HCEC 1CT (cell line): Measurements from ENCODE around the gene PPP1R3C.

Source experiments
- DNase-seq: peaks from one replicate; pipeline ENCODE4 v3.0.0-alpha.2; 2017

Gene PPP1R3C

DNA sequence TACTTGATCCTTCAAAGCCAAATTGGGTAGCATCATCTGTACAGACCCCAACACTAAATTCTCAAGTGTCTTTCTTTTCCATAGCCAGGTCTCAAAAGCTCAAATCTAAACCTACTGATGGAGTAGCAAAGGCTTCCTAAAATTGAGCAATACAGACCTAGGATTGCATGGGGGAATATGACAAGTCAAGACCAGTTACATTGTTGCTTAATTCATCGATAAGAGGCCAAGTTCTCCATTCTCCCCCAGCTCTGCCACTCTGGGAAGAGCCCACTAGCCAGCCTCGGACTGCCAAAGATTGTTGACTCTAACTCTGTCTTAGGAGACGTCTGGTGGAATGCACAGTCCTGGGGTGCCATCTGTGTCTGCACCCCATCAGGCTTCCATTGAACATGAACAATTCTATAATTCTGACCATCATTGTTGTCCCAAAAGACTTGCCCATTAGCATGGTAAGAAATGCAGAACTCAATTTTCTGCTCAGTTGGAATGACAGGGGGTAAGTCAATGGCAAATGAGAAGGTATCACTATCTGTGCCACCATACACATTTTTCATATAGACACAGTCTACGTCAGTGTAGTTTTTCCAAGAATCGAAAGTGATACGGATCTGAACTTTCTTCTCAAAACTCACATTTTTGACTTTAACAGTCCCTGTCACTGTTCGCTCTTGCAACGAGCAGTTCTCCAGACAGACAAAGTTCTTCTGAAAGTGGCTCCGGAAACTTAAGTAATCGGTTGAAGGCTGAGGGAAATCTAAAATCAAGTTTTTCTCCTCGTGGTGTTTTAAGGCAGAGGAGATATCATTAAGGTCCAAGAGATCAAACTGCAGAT is 2.9 kb downstream of the PPP1R3C start:
- DNase-seq, result no peak

DNA sequence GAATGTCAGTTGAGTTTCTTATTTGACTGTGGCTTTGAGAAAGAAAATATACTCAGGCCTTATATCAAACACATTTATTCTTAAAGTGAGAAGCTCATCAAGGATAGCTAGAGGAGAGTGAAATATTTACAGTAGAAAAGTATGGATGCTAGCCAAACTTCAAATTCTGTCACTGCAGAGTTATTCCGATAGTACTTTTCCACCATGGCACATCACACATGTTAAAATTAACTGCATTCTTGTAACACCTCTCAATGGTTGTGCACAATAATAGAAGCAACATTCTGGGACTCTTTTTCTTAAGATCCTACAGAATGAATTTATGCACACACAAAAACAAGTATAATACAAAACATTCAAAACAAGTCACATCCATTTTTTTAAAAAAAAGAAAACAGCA is 4.5 kb downstream of the PPP1R3C start:
- no peak for DNase-seq

DNA sequence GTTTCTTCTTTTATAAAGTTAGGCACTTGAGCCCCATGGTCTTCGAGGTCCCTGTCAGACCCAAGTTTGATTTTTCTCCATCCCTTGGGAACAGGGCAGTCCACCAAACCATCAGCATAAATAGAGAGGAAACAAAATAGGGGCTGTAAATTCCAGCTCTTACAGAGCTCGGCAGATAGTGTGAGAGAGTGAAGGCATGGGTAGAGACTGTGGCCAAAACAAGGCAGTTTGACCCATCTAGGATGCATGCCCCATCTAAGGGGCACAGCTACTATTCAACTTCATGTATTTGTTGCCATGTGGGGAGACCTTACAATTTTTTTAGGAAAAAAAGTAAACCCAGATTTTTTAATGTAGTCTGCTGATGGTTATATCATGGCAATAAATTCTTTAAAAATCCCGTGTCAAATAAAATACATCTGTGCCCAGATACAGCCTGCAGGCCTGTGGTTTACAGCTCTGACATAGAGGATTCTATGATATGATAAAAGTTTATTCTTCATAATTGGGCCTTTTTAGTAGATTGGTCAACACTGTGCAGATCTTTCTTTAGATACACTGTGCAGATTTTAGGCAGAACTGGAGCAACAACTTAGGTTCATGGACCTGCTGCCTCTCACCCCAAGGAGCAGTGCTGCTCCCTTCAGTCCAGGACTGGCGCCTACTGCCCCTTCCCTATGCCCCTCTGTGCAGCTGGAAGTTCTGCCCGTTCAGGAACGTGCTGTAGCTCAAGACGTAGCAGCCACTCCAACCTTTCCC is 5.3 kb downstream of the PPP1R3C start:
- no peak for DNase-seq

DNA sequence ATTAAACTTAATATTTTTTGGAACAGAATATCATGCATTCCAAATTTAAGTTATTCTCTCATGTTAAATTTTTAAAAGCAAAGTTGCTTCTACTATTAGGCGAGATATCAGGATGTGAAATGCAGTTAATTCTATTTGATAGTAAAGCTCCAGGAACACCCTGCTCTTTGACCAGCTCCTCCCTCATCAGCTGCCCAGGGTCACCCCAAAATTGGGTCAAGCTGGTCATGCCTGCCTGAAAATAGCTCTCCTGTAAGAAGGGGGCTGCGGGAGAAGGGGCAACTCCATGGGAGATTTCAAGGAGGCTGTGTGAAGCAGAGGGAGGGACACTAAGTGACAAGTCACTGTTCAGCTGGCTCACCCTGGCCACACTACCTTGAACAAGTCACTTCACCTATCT is 5.9 kb downstream of the PPP1R3C start:
- no peak for DNase-seq

DNA sequence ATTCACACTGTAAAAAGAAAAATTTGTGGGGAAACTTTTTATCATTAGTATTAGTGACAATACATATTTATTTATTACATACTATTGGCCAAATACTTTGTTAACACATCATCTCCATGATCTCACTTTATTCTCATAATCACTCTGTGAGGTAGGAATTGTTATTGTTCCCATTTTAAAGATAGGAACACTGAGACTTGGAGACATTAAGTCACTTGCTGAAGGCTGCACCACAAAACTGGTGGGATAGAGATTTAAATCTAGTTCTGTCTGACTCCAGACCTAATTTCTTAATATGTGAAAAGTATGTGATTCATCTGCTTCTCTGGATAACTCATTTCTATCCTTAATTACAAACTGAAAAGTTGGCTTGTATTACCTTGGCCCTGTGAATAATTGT is 8.2 kb downstream of the PPP1R3C start:
- no peak for DNase-seq

DNA sequence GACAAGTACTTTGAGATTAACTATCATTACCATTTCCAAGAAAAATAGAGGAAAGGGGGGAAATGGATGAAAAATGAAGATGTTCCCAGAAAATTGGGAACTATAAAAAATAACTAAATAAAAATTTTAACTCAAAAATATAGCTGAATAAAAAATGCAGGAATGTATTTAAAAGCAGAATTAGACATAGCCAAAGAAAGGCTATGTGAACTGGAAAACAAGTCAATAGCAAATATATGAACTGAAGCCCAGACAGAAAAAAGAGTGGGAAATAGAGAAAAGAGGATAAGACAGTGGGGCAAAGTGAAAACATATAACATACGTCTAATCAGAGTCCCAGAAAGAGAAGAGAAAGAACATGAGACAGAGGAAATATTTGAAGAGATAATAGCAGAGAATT is 10.3 kb downstream of the PPP1R3C start:
- no peak for DNase-seq

DNA sequence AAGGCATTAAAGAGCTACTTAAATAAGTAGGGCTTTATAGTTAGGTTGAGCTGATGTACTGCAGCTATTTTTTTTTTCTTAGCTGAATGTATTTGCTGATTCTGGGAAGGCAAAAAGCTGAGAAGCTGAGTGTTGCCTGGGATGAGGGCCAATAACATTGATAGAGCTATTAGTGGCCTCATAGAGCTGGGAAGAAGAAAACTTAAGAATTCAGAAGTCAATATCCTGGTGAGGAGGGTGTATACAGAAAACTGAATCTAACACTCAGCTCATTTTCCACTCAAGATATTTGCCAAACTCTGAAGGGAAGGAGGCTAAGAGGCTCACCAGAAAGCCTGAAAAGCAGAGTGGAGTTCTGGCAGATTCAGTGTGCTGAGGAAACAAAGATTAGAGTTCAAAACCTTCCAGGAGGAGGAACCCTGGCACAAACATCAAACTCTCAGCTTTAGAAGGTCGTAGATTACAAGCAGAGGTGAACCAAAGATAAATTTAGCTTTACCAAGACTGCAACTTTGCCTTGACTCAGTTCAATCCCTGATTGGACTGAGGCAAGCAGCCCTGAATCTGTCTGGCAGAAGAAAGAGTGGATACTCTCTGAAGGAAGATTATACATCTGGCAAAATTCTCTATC is 11.3 kb downstream of the PPP1R3C start:
- no peak for DNase-seq

DNA sequence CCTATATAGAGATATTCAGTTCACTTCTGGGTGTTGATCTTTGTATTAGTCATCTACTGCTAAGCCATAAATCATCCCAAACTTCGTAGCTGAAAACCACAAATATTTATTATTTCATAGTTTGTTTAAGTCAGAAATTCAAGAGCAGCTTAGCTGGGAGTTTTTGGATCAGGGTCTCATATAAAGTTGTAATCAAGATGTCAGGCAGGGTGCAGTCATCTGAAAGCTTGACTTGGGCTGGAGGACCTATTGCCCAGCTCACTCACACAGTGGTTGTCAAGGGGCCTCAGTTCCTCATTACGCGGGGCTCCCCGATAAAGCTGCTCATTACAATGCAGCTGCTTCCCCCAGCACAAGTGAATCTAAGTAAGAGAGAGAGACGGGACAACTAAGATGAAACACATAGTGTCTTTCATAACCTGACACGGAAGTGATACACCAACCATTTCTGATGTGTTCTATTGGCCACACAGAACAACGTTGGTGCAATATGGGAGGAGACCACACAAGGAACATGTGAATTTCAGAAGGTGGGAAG is 15.7 kb downstream of the PPP1R3C start:
- DNase-seq, result peak; percentile 96

DNA sequence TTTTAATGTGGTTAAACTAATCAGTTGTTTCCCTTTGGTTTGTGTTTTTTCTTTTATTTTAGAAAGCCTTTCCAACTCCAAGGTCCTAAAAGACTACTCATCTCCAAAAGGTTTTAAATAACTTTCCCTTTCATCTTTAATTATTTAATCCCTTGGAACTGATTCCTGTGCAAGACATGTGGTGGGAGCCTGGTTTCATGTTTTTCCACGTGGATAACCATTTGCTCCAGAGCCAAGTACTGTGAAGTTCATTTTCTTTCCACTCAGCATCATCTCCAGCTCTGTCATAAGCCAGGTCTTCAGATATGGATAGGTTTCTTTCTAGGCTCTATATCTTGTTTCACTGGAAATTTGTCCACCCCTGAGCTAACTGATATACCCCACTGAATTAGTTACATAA is 16.7 kb downstream of the PPP1R3C start:
- no peak for DNase-seq

DNA sequence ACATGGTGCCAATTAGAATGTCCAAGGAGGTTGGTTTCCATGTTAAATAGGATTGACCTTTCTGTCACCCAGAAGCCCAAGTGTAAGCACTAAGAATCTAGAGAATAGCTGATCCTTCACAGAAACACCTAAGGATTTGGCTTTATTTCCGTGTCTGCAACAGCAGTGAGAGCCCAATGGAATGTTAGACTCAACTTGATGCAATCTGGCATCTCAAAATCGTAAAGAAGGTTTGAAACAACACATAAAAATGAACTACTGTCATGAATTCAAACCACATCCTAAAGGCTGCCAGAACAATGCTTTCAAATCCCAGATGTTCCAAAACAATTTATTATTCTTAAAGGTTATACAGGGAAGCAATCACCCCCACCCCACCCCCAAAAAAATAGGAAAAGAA is 18.6 kb downstream of the PPP1R3C start:
- DNase-seq, result peak; percentile 90

DNA sequence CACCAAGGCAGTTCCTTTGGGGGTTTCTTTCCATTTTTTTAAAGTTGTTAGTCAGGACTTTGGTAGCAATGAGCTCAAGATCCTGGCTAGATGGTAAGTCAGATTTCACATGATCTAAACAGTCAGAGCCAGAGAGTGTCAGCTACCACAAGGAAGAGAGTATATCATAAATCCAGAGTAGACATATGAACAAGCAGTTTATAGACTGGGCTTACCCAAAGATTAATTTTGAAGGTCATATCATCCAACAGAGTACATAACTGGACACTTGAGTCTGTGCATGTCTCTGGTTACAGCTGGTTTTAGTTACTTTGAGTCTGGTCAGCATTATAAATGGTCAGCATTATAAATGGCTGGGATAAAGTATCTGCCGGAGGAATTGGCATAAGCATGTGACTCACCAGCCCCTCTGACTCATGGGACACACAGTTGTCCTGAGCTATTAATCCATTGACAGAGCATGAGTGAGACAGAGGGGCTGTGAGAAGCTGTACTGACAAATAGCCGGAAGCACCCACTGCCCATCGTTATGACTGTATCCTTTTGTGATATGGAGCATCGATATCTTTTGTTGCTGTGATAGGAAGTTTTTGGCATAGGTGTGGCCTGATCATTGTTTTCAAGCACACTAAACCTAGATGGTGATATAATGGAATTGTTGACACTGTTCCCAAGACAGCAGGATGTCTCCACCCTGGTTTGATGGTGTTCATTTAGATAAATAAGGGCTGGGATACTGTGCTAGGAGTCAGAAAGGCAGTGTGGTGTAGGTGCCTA is 19.3 kb downstream of the PPP1R3C start:
- peak; percentile 98 for DNase-seq

DNA sequence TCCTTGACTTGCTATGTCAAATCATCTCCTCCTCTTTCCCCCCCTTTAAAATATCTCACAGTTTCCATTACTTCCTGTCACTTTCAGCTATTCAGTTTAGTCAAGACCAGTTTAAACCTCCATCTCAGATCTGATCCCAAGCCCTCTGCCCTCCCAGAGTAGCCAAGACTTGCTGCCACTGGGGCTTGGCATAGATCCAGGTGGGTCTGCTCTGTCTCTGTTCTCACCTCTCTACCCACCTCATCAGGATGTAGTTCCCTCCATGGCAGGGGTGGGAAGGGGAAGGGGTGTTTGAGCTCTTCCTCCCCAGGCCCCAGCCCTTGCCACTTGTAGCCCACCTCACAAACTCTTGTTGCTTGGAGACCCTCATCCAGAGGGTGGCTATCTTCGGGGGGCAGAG is 22.0 kb downstream of the PPP1R3C start:
- DNase-seq, result no peak

DNA sequence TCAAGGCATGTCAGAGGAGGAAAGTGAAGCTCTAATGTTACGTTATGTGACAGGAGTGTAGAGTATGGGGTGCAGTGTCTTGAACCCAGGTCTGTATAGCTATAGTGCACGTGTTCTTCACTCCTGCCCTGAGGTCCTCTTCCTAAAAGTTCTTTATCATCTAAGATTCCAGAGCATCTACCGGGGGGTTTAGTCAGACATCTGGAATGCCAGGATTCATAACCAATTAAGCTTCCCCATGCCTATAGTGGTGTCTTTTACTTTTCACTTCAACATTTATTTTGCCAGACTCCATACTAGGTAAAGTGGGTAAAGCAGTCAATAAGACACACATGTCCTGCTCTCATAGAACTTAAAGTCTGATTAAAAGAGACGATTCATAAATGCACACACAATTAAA is 22.4 kb downstream of the PPP1R3C start:
- DNase-seq, result peak; percentile 60

DNA sequence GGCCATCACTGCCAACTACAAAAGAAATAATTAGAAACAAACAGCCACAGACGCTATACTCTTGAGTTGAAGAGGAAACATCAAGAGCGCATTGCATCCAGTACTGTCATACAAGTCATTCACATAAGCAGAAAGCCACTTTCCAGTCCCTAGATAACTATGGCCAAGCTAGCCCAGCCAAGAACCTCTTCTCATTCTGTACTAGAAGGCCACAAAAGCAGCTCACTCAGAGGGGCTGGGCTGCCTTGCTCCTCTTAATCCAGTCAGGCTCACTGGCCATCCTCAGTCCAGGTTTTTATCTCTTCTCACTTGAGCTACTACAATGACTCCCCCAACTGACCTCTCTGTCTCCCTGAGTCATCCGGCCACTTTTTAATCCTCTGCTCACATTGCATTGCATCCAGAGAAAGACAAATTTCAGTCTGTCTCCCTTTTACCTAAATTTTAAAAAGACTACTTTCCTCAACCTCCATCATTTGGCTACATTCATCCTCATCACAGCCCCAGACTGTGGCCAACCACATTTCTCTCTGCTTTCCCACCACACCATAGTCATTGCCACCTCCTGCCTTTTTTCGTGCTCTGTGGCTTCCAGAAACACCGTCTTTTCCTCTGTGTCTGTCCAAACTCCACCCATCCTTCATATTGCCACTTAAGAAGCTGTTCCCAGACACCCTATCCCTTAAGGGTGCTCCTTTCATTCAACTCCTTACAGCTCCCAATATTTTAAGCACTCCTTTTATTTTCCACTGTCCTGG is 25.0 kb downstream of the PPP1R3C start:
- DNase-seq, result peak; percentile 50

DNA sequence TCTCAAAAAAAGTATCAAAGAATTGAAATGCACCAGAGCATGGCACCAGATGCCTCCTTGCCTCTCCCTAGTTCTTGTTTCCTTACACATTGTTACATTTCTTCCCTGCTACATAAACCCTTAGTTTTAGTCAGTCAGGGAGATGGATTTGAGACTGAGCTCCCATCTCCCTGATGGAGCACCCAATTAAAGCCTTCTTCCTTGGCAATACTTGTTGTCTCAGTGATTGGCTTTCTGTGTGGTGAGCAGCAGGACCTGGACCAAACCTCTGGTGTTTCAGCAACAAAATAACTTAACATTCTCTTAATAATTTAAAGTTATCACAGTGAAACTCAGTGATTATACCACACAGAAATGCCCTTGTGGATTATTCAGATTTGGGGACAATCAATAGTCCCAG is 26.9 kb downstream of the PPP1R3C start:
- no peak for DNase-seq

DNA sequence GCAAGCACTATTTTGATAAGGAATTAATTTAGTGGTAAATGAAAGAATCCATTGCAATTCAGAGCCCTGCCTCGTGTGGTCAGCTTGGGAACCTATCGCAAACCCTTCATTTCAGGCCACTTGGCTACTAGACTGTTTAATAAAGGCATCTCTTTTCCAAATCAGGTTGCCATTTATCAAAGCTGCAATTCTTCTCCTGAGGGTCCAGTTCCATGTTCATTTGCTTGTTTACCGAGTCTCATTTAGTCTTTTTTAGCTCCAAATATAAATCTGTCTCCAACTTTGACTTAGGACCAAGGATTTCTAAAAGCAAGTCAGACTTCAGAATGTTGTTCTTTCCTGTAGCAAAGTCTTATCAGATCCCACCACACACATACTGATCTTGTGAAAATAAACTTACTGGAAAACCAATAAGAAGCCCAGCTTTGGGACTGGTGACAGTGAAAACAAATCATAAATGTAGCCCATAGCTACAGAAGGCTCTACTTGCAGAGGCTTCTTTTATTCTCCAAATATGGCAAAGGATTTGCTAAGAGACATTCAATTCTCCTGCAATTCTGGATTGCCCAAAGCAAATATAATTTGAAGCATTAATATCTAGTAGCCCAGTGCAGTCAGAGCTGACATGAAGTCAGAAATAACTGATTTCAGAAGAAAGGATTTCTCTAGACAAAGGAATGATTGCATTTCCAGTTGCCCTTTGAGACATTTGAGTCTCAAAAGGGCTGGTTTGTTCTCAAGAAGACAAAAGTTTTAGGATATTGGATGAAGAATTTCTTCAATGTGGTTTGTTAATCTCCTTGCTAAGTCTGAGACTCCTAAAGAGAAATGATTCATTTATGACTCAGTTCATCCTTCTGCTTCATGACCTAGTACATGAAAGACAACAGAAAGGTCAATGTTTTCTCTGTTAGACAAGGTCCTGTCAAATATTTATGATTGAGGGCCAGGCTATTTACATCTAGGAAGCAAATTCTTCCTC is 28.0 kb downstream of the PPP1R3C start:
- peak; percentile 85 for DNase-seq

DNA sequence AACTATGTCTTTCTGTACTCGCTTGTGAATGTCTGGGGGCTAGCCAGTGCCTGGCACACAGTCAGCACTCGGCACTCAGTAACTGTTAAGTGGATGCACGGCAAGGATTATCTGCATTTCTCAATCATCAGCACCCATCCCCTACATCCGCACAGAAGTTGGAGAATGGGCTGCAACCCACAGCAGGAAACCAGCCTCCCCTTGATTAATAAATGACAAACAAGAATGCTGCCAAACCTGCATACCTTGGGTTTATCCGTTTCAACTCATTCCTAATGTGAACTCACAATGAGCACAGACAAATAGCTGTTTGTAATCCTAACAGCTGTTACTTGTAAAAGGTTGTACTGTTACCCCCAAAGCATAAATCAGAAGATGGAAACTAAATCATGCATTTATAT is 28.9 kb downstream of the PPP1R3C start:
- peak; percentile 38 for DNase-seq

DNA sequence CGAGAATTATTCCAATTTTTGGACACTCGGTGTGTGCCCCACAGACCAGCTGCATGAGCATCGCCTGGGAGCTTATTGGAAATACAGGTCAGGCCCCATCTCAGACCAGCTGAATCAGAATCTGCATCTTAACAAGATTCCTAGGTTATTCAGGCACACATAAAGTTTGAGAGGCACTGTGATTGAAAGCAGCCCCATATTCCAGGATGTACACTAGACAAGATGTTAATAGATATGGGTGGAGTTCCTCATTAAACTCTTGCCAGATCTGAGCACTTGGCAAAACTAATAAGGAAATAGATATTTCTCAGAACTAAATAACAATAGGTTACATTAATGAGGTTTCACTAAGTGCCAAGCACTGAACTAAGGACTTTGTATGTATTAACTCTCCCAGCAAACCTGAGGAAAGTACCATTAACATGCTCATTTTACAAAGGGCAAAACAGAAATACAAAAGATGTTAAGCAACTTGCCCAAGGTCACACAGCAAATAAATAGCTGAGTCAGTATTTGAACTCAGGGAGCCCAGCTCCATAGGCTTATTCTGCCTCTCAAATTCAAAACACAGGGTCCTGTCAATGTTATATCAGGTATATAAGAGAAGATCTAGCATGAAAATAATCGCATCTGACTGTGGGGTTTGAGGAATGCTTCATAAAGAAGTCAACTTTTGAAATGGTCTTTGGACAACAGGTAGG is 29.9 kb downstream of the PPP1R3C start:
- no peak for DNase-seq

DNA sequence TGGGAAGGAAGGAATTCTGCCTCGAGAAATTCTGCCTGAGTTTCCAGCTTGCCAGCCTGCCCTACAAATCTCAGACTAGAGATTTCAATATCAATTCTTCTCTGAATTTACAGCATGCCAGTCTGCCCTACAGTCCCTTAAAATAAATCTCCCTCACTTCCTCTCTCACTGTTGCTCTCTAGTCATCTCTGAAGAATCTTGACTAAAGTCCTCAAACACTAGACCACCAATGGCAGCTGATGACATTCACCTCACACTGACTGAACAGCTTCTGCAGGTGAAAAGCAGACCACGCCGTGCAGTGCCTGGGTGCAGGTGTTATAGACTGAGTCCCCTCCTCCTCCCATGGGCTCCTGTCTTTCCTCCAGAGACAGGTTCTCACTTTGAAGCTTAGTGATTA is 30.4 kb downstream of the PPP1R3C start:
- DNase-seq, result no peak

DNA sequence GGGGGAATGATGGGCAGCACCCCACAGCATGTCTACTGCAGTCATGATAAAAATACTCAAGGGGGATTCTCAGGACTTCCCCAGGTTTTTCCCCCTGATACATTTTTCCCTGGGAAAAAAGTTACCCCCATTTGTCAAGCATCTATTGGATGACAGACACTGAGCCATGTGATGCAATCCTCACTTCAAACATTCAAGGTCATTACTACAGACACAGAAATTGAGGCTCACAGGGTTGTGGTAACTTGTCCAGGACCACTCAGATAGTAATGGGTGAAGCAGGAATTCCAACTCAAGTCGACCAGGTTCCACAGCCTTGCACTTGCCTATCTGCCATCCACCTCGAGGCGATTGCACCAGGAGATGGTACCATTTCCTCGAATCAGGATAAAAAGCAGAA is 31.7 kb downstream of the PPP1R3C start:
- DNase-seq, result no peak
